Caco-2 (cell line): ENCODE results near the gene GALNT12. TPM values are rescaled to one million over a fixed set of nuclear protein-coding genes. Genes with fewer than 3 reads are reported as not detected.

ENCODE experiments used
- BruUV-seq: library from RNA; stranded (reverse); fragments of 400-500 nt; replicated peaks from 2 replicates; lab custom pipeline; 2021; lab: Mats Ljungman, UMichigan
- CTCF ChIA-PET: fragments of 300-600 bp; sonication (Branson Sonifier 250); formaldehyde crosslinking; loops from one replicate; lab custom pipeline; 2022; ENCODE audit warnings: antibody characterized with exemption; lab: Charles Lee
- POLR2A ChIA-PET: fragments of 300-600 bp; sonication (Branson Sonifier 250); formaldehyde crosslinking; loops from one replicate; lab custom pipeline; 2022; ENCODE audit warnings: antibody characterized with exemption; lab: Charles Lee
- DNase-seq, 2 experiments: peaks; one replicate each; pipeline versions ENCODE4 v3.0.0 to v3.0.0-alpha.2; 2020 to 2022
- H3K27me3 ChIP-seq: replicated peaks from 2 replicates; pipeline ENCODE4 v1.6.0; 2011; ENCODE audit warnings: low read length; ENCODE audit not compliant: control insufficient read depth, insufficient read depth
- H3K36me3 ChIP-seq: 2 replicates; pipeline ENCODE4 v1.5.1; 2011; ENCODE audit warnings: low read length; ENCODE audit not compliant: control insufficient read depth, insufficient read depth
- H3K4me1 ChIP-seq: fragments of 250-450 bp; sonication (Bioruptor Pico); 2 replicates; pipeline ENCODE4 v1.5.1; 2020; ENCODE audit warnings: mild to moderate bottlenecking
- H3K4me3 ChIP-seq: 2 replicates; pipeline ENCODE4 v1.5.1; 2011; ENCODE audit warnings: low read depth, mild to moderate bottlenecking, control low read depth, low read length
- H3K9me3 ChIP-seq: fragments of 250-450 bp; sonication (Bioruptor Pico); 2 replicates; pipeline ENCODE4 v1.5.1; 2020; ENCODE audit warnings: mild to moderate bottlenecking, moderate library complexity
- H3K27ac Mint-ChIP-seq: one replicate; pipeline ENCODE4 v1.8.0; 2022; ENCODE audit warnings: mixed read lengths; ENCODE audit not compliant: unreplicated experiment
- H3K27me3 Mint-ChIP-seq: one replicate; pipeline ENCODE4 v1.8.0; 2022; ENCODE audit warnings: mixed read lengths; ENCODE audit not compliant: insufficient read depth, unreplicated experiment
- H3K36me3 Mint-ChIP-seq: one replicate; pipeline ENCODE4 v1.8.0; 2022; ENCODE audit warnings: mild to moderate bottlenecking, mixed read lengths; ENCODE audit not compliant: insufficient read depth, unreplicated experiment
- H3K4me1 Mint-ChIP-seq: one replicate; pipeline ENCODE4 v1.8.0; 2022; ENCODE audit warnings: low read depth, mixed read lengths; ENCODE audit not compliant: unreplicated experiment
- H3K4me3 Mint-ChIP-seq: one replicate; pipeline ENCODE4 v1.8.0; 2022; ENCODE audit warnings: mild to moderate bottlenecking, moderate library complexity, mixed read lengths; ENCODE audit not compliant: unreplicated experiment
- H3K9me3 Mint-ChIP-seq: one replicate; pipeline ENCODE4 v1.8.0; 2022; ENCODE audit warnings: mixed read lengths; ENCODE audit not compliant: unreplicated experiment
- intact Hi-C: fragments of 100-400 bp; cut with micrococcal nuclease; formaldehyde crosslinking; loops from one replicate; pipeline ENCODE4 v1.10.0; 2022; ENCODE audit not compliant: unreplicated experiment
- total RNA-seq: library from RNA; stranded (reverse); gene quantifications from 2 replicates; pipeline ENCODE4 v1.2.3, GENCODE V29; 2022
- TF ChIP-seq, protein P1 (sequence below), 2 experiments: fragments of 200-600 bp in 1 of 2; IDR thresholded peaks; 1 replicate in 1 of 2; 2 replicates in 1 of 2; pipeline versions ENCODE4 v1.5.1 to v1.8.0; 2011 to 2022; ENCODE audit warnings: antibody characterized with exemption in 1 of 2, control low read depth in 1 of 2, inconsistent platforms in 1 of 2, low read depth in 1 of 2, low read length in 1 of 2, mild to moderate bottlenecking in 1 of 2, moderate library complexity in 1 of 2; ENCODE audit not compliant: insufficient read depth in 1 of 2, severe bottlenecking in 1 of 2, unreplicated experiment in 1 of 2

Gene GALNT12
- total RNA-seq, 1 experiment from 2014 or later = 3.6 TPM

DNA sequence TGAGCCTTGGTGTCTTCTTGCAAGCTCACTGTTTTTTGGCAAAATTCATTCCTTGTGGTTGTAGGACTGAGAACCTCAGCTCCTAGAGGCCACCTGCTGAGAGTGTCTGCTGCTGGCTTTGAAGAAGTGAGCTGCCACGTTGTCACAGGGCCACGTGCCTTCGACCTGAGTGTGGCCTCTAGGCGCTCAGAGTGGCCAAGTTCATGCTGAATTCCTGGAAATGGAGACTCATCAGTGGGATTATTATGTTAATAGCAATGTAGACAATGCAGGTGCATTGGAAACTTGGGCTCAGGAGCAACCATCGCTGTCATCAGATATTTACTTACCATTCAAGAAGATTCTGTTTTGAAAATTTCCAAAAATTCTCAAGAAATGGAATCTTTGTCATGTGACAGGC lies 52.5 kb downstream of the GALNT12 start:
- no peaks in the 10 kb centered on the region for H3K36me3 Mint-ChIP-seq
- intact Hi-C loops = loop anchor here (2.0 to 5.0 kb wide), 2 partner anchors 139 to 282 kb away; no protein-coding TSS in a partner anchor
- no peak overlapping the region for H3K4me3 Mint-ChIP-seq
- DNase-seq = no peak
- no peak overlapping the region for H3K4me3 ChIP-seq
- TF ChIP-seq, protein P1, sequence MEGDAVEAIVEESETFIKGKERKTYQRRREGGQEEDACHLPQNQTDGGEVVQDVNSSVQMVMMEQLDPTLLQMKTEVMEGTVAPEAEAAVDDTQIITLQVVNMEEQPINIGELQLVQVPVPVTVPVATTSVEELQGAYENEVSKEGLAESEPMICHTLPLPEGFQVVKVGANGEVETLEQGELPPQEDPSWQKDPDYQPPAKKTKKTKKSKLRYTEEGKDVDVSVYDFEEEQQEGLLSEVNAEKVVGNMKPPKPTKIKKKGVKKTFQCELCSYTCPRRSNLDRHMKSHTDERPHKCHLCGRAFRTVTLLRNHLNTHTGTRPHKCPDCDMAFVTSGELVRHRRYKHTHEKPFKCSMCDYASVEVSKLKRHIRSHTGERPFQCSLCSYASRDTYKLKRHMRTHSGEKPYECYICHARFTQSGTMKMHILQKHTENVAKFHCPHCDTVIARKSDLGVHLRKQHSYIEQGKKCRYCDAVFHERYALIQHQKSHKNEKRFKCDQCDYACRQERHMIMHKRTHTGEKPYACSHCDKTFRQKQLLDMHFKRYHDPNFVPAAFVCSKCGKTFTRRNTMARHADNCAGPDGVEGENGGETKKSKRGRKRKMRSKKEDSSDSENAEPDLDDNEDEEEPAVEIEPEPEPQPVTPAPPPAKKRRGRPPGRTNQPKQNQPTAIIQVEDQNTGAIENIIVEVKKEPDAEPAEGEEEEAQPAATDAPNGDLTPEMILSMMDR (IDR thresholded peaks at IDR 0.05; ENCODE audit: insufficient read depth in 1 of 2, low read depth in 1 of 2, low read length in 1 of 2, severe bottlenecking in 1 of 2, unreplicated experiment in 1 of 2) = no peak
- ChIA-PET CTCF (no interaction called here), POLR2A (no interaction called here)
- no peaks in the 10 kb centered on the region for H3K9me3 ChIP-seq
- H3K4me1 ChIP-seq = no peaks in the 10 kb centered on the region
- H3K27me3 Mint-ChIP-seq = peaks cover 14% of the 10 kb centered on the region
- no peaks in the 10 kb centered on the region for H3K4me1 Mint-ChIP-seq
- H3K9me3 Mint-ChIP-seq = peaks cover 12% of the 10 kb centered on the region
- H3K27me3 ChIP-seq = no peaks in the 10 kb centered on the region
- no TSS peak for BruUV-seq
- H3K36me3 ChIP-seq = no peaks in the 10 kb centered on the region
- H3K27ac Mint-ChIP-seq = no peak overlapping the region

DNA sequence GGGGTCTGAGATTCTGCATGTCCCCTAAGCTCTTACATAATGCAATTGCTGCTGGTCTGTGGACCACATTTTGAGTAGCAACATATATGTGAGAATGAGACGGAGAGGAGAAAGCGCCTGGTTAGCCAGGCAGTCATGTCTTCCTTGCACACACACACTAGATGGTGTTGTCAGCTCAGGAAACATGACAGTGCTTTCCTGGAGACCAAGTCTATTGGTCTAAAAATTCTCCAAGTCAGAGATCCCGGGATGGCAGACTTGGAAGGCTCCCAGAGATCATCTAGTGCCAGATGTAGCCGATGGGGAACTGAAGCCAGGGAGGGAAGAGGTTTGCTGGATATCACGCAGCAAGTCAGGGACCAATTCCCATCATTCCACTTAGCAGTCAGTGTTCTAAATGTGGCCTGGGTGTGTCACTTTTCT lies 53.4 kb downstream of the GALNT12 start:
- Mint-ChIP-seq H3K36me3 (no peaks in the 10 kb centered on the region), H3K9me3 (peaks cover 2% of the 10 kb centered on the region), H3K4me1 (no peaks in the 10 kb centered on the region), H3K4me3 (no peak overlapping the region), H3K27ac (no peak overlapping the region), H3K27me3 (peaks cover 17% of the 10 kb centered on the region)
- TF ChIP-seq, protein P1 (IDR thresholded peaks at IDR 0.05; ENCODE audit: insufficient read depth in 1 of 2, low read depth in 1 of 2, low read length in 1 of 2, severe bottlenecking in 1 of 2, unreplicated experiment in 1 of 2) = no peak
- Histone ChIP-seq H3K4me3 (no peak overlapping the region), H3K4me1 (no peaks in the 10 kb centered on the region), H3K9me3 (no peaks in the 10 kb centered on the region), H3K27me3 (no peaks in the 10 kb centered on the region), H3K36me3 (no peaks in the 10 kb centered on the region)
- ChIA-PET POLR2A (no interaction called here), CTCF (no interaction called here)
- no TSS peak for BruUV-seq
- DNase-seq = peak in 1 of 2 experiments; percentile 7
- intact Hi-C loops = loop anchor here (2.0 to 5.0 kb wide), 2 partner anchors 138 to 281 kb away; no protein-coding TSS in a partner anchor

DNA sequence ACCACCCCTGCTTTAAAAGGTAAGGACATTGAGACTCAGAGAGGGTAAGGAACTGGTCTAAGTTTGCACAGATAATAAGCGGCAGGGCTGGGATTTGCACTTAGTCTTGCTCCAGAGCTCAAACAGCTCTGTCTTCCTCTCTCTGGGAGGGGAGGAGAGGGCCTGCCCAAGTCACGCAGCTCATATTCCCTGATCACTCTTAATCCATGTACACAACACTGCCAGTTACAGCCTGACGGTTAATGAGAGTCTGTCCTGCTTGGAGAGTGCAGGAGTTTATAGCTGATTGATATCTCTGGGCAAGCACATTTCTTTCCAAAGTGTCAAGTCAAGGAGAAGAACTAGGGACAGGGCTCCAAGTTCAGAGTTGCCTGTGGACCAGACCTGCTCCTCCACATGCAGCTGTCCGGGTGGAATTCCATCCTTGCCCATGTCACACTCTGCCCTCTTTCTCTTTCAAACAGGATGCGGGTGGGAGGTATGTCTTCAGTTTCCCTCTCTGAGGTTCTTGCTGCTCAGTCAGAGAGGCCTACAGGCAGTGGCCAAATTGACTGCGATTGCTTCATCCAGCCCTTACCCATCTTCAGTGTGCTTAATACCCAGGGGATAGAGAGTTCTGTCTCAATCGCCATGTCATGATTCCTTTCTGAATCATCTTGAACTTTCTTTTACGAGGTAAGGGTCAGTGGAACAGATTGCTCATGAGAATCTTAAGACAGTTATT lies 54.5 kb downstream of the GALNT12 start:
- Mint-ChIP-seq H3K27ac (no peak overlapping the region), H3K27me3 (peaks cover 17% of the 10 kb centered on the region), H3K9me3 (no peaks in the 10 kb centered on the region), H3K4me1 (no peaks in the 10 kb centered on the region), H3K4me3 (no peak overlapping the region), H3K36me3 (no peaks in the 10 kb centered on the region)
- intact Hi-C loops = loop anchor here (2.0 to 5.0 kb wide), 2 partner anchors 137 to 280 kb away; no protein-coding TSS in a partner anchor
- DNase-seq = no peak
- H3K4me3 ChIP-seq = no peak overlapping the region
- ChIA-PET CTCF (no interaction called here), POLR2A (no interaction called here)
- BruUV-seq = no TSS peak
- TF ChIP-seq, protein P1 (IDR thresholded peaks at IDR 0.05; ENCODE audit: insufficient read depth in 1 of 2, low read depth in 1 of 2, low read length in 1 of 2, severe bottlenecking in 1 of 2, unreplicated experiment in 1 of 2) = no peak
- no peaks in the 10 kb centered on the region for H3K9me3 ChIP-seq
- H3K4me1 ChIP-seq = no peaks in the 10 kb centered on the region
- no peaks in the 10 kb centered on the region for H3K27me3 ChIP-seq
- no peaks in the 10 kb centered on the region for H3K36me3 ChIP-seq
